ENCODE measurements around the gene ASMT. TPM values are rescaled to one million over a fixed set of nuclear protein-coding genes. Genes with fewer than 3 reads are reported as not detected.

The ASMT gene
- total RNA-seq, 1 experiment from 2014 or later = not detected

DNA sequence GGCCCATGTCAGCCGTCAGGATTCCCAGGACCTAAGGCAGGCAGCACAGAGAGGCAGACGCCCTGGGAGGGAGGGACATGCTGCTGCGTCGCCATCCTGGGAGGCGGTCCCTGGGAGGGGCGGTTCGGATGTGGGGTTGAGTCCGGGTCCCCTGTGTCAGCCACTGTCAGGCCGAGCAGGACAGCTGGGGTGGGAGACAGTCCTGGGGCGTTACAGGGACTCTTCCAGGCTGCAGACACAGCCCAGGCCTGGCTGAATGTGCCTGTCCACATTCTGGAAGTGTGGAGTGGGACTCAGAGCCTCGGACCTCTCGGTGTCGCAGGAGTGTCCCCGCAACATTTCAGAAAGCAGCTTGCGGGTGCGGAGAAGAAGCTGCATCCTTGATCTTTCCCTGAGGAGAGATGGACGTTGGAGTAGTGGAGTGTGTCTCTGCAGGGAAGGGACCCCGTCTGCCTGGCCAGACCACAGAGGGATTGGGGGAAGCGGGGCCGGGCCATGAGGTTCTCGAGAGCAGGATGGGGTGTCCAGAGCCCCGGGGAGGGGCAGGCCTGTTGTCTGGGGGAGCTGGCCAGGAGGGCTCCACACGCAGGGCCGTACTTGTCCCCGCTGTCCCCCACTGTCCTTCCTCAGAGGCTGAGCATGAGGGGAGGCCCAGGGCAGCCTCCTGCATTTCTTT is 17.4 kb upstream of the ASMT start:
- CTCF ChIA-PET = no interaction called here
- Histone ChIP-seq H3K9me2 (ENCODE audit: insufficient read depth) (no peaks in the 10 kb centered on the region), H3K4me3 (replicated peaks in 1 of 2; ENCODE audit: low read depth in 1 of 2, low read length in 2 of 2) (no peak overlapping the region), H3K4me1 (ENCODE audit: control insufficient read depth in 1 of 2, insufficient read depth in 2 of 2, low read length in 2 of 2) (peaks cover 0 to 6% of the 10 kb centered on the region in 2 experiments; a peak in 2 of 4 replicates), H3K79me2 (ENCODE audit: insufficient read depth, low read length) (peaks cover 61% of the 10 kb centered on the region), H3K36me3 (ENCODE audit: control insufficient read depth in 1 of 2, insufficient read depth in 2 of 2, low read length in 2 of 2) (peaks cover 18 to 51% of the 10 kb centered on the region in 2 experiments; a peak in 3 of 4 replicates), H3K9me3 (ENCODE audit: control insufficient read depth in 1 of 2, insufficient read depth in 1 of 2, low read depth in 1 of 2, low read length in 2 of 2) (no peaks in the 10 kb centered on the region), H4K20me1 (ENCODE audit: insufficient read depth) (no peaks in the 10 kb centered on the region), H3K4me2 (ENCODE audit: low read length) (no peak overlapping the region), H2AFZ (ENCODE audit: low read depth, low read length, poor library complexity, severe bottlenecking) (no peak overlapping the region), H3K27ac (ENCODE audit: low read depth, low read length) (no peak overlapping the region), H3K9ac (ENCODE audit: low read length) (no peak overlapping the region), H3K27me3 (ENCODE audit: insufficient read depth, low read length) (no peaks in the 10 kb centered on the region)
- POLR2A ChIA-PET = no interaction called here
- no peak for DNase-seq (ENCODE audit: low read depth, low spot score)
- no peak for ATAC-seq
- RAD21 ChIA-PET (ENCODE audit: low non-redundant PET in 1 of 2, low total read pairs in 2 of 2, uncharacterized antibody in 2 of 2, unreplicated experiment in 2 of 2) = no interaction called here
- BruUV-seq (replicated peaks) = no TSS peak
- intact Hi-C loops (cut with micrococcal nuclease) = no loop called here
- TF ChIP-seq TCF7L2 (IDR thresholded peaks at IDR 0.05; ENCODE audit: borderline replicate concordance, extremely low read depth, insufficient read depth, insufficient read length) (no peak), EZH2phosphoT487 (IDR thresholded peaks at IDR 0.05; ENCODE audit: borderline replicate concordance) (no peak), EGR1 (IDR thresholded peaks at IDR 0.05; ENCODE audit: low read depth) (no peak), FOSL1 (IDR thresholded peaks at IDR 0.05; ENCODE audit: low read depth) (no peak), SP1 (IDR thresholded peaks at IDR 0.05; ENCODE audit: low read depth) (no peak), POLR2A (IDR thresholded peaks at IDR 0.05; ENCODE audit: borderline replicate concordance, extremely low read depth, insufficient read depth, insufficient read length) (no peak), ZNF274 (IDR thresholded peaks at IDR 0.05; ENCODE audit: low read depth, low read length) (no peak), EZH2 (IDR thresholded peaks at IDR 0.05) (no peak), CBX3 (IDR thresholded peaks at IDR 0.05; ENCODE audit: low read depth) (no peak), YY1 (IDR thresholded peaks at IDR 0.05; ENCODE audit: extremely low read depth, insufficient replicate concordance, low read depth, low read length) (no peak), SRF (IDR thresholded peaks at IDR 0.05; ENCODE audit: low read depth) (no peak), POLR2AphosphoS5 (IDR thresholded peaks at IDR 0.05; ENCODE audit: low read depth, low read length) (no peak)
- TF ChIP-seq, protein P1, sequence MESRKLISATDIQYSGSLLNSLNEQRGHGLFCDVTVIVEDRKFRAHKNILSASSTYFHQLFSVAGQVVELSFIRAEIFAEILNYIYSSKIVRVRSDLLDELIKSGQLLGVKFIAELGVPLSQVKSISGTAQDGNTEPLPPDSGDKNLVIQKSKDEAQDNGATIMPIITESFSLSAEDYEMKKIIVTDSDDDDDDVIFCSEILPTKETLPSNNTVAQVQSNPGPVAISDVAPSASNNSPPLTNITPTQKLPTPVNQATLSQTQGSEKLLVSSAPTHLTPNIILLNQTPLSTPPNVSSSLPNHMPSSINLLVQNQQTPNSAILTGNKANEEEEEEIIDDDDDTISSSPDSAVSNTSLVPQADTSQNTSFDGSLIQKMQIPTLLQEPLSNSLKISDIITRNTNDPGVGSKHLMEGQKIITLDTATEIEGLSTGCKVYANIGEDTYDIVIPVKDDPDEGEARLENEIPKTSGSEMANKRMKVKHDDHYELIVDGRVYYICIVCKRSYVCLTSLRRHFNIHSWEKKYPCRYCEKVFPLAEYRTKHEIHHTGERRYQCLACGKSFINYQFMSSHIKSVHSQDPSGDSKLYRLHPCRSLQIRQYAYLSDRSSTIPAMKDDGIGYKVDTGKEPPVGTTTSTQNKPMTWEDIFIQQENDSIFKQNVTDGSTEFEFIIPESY (IDR thresholded peaks at IDR 0.05; ENCODE audit: extremely low read depth, insufficient replicate concordance, low read length) = no peak
- TF ChIP-seq, protein P2, sequence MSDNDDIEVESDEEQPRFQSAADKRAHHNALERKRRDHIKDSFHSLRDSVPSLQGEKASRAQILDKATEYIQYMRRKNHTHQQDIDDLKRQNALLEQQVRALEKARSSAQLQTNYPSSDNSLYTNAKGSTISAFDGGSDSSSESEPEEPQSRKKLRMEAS (IDR thresholded peaks at IDR 0.05) = no peak
- TF ChIP-seq, protein P3, sequence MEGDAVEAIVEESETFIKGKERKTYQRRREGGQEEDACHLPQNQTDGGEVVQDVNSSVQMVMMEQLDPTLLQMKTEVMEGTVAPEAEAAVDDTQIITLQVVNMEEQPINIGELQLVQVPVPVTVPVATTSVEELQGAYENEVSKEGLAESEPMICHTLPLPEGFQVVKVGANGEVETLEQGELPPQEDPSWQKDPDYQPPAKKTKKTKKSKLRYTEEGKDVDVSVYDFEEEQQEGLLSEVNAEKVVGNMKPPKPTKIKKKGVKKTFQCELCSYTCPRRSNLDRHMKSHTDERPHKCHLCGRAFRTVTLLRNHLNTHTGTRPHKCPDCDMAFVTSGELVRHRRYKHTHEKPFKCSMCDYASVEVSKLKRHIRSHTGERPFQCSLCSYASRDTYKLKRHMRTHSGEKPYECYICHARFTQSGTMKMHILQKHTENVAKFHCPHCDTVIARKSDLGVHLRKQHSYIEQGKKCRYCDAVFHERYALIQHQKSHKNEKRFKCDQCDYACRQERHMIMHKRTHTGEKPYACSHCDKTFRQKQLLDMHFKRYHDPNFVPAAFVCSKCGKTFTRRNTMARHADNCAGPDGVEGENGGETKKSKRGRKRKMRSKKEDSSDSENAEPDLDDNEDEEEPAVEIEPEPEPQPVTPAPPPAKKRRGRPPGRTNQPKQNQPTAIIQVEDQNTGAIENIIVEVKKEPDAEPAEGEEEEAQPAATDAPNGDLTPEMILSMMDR (IDR thresholded peaks at IDR 0.05 in 2 of 3, conservative IDR thresholded peaks at IDR 0.05 in 1 of 3; ENCODE audit: borderline replicate concordance in 1 of 3, insufficient read depth in 1 of 3, low read depth in 2 of 3, low read length in 2 of 3) = no peak
- TF ChIP-seq, protein P4, sequence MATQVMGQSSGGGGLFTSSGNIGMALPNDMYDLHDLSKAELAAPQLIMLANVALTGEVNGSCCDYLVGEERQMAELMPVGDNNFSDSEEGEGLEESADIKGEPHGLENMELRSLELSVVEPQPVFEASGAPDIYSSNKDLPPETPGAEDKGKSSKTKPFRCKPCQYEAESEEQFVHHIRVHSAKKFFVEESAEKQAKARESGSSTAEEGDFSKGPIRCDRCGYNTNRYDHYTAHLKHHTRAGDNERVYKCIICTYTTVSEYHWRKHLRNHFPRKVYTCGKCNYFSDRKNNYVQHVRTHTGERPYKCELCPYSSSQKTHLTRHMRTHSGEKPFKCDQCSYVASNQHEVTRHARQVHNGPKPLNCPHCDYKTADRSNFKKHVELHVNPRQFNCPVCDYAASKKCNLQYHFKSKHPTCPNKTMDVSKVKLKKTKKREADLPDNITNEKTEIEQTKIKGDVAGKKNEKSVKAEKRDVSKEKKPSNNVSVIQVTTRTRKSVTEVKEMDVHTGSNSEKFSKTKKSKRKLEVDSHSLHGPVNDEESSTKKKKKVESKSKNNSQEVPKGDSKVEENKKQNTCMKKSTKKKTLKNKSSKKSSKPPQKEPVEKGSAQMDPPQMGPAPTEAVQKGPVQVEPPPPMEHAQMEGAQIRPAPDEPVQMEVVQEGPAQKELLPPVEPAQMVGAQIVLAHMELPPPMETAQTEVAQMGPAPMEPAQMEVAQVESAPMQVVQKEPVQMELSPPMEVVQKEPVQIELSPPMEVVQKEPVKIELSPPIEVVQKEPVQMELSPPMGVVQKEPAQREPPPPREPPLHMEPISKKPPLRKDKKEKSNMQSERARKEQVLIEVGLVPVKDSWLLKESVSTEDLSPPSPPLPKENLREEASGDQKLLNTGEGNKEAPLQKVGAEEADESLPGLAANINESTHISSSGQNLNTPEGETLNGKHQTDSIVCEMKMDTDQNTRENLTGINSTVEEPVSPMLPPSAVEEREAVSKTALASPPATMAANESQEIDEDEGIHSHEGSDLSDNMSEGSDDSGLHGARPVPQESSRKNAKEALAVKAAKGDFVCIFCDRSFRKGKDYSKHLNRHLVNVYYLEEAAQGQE (IDR thresholded peaks at IDR 0.05; ENCODE audit: low read depth) = no peak
- TF ChIP-seq, protein P5, sequence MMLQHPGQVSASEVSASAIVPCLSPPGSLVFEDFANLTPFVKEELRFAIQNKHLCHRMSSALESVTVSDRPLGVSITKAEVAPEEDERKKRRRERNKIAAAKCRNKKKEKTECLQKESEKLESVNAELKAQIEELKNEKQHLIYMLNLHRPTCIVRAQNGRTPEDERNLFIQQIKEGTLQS (IDR thresholded peaks at IDR 0.05) = no peak
